GM18519 (cell line): ENCODE measurements around the gene DOK4.

Experiments
- ATAC-seq: cut with Tn5 transposase; IDR thresholded peaks from one replicate; pipeline ENCODE4 v1.9.1; 2021; ENCODE audit warnings: mild to moderate bottlenecking, moderate library complexity; ENCODE audit not compliant: unreplicated experiment, low FRiP score

The DOK4 gene

GRCh38 chr16:57485916-57486857, at the start of gene DOK4:
TSS of gene DOK4 (minus strand) at chr16:57486493. CDS start at chr16:57479507, 6,986 bp downstream.
- ATAC-seq, result peak; percentile 51

- peak; percentile 34 for ATAC-seq
Measured at GRCh38 chr16:57535680-57536305, 49.5 kb upstream of the DOK4 start.

GRCh38 chr16:57534881-57535658, 48.8 kb upstream of the DOK4 start:
- no peak for ATAC-seq

- ATAC-seq, result no peak
Measured at GRCh38 chr16:57534337-57534880, 48.1 kb upstream of the DOK4 start.

GRCh38 chr16:57533431-57534336, 47.4 kb upstream of the DOK4 start:
- ATAC-seq, result no peak

GRCh38 chr16:57532266-57532625, 46.0 kb upstream of the DOK4 start:
- no peak for ATAC-seq

GRCh38 chr16:57531635-57532265, 45.5 kb upstream of the DOK4 start:
- ATAC-seq, result no peak

- ATAC-seq, result no peak
Measured at GRCh38 chr16:57531253-57531575, 44.9 kb upstream of the DOK4 start.

GRCh38 chr16:57530522-57531252, 44.4 kb upstream of the DOK4 start:
- no peak for ATAC-seq

GRCh38 chr16:57530104-57530521, 43.8 kb upstream of the DOK4 start:
- ATAC-seq, result no peak

- no peak for ATAC-seq
Measured at GRCh38 chr16:57529391-57530103, 43.3 kb upstream of the DOK4 start.

- no peak for ATAC-seq
Measured at GRCh38 chr16:57528499-57529390, 42.5 kb upstream of the DOK4 start.

GRCh38 chr16:57527610-57528360, 41.5 kb upstream of the DOK4 start:
- ATAC-seq, result no peak

GRCh38 chr16:57527027-57527426, 40.7 kb upstream of the DOK4 start:
- no peak for ATAC-seq

GRCh38 chr16:57526498-57526897, 40.2 kb upstream of the DOK4 start:
- ATAC-seq, result no peak

GRCh38 chr16:57525761-57526160, 39.5 kb upstream of the DOK4 start:
- no peak for ATAC-seq
